Lower leg skin (tissue), 3 donors: ENCODE results near the gene PMF1.

Experiments
- POLR2A ChIP-seq, 2 donors: fragments of 450-650 bp; IDR thresholded peaks; one replicate each; pipeline ENCODE4 v1.6.1; 2016 to 2017; ENCODE audit warnings: antibody characterized with exemption in 2 of 2, mild to moderate bottlenecking in 1 of 2, moderate library complexity in 1 of 2
- TF ChIP-seq, protein P1 (sequence below), 3 donors: fragments of 450-650 bp; IDR thresholded peaks; one replicate each; pipeline ENCODE4 v1.5.1; 2016; ENCODE audit warnings: antibody characterized with exemption in 3 of 3, mild to moderate bottlenecking in 3 of 3, moderate library complexity in 2 of 3

DNA sequence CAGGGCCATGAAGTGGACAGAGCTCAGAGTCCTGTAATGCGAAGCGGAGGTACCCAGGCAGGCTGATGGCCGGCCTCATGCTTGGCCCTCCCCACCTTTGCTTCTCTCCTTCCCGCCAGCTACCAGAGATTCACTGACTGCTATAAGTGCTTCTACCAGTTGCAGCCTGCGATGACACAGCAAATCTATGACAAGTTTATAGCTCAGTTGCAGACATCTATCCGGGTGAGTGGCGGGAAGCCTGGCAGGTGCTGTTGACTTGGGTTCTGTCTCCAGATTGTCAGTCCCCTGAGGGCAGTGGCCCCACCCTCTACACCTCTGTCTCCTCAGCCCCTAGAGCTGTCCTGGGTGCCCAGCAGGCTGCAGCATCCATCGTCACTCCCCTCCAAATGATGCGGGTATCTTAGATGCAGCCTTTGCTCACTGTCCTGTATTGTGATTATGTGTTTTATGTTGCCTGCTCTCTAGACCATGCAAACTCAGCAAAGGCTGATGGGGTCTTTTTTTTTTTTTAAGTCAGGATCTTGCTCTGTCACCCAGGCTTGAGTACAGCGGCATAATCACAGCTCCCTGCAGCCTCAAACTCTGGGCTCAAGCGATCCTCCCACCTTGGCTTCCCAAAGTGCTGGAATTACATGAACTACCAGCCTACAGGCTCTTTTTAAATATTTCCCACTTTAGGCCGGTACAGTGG, 19.5 kb downstream of the PMF1 start:
- TF ChIP-seq, protein P1, sequence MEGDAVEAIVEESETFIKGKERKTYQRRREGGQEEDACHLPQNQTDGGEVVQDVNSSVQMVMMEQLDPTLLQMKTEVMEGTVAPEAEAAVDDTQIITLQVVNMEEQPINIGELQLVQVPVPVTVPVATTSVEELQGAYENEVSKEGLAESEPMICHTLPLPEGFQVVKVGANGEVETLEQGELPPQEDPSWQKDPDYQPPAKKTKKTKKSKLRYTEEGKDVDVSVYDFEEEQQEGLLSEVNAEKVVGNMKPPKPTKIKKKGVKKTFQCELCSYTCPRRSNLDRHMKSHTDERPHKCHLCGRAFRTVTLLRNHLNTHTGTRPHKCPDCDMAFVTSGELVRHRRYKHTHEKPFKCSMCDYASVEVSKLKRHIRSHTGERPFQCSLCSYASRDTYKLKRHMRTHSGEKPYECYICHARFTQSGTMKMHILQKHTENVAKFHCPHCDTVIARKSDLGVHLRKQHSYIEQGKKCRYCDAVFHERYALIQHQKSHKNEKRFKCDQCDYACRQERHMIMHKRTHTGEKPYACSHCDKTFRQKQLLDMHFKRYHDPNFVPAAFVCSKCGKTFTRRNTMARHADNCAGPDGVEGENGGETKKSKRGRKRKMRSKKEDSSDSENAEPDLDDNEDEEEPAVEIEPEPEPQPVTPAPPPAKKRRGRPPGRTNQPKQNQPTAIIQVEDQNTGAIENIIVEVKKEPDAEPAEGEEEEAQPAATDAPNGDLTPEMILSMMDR (IDR thresholded peaks at IDR 0.05), result no peak
- TF ChIP-seq POLR2A (IDR thresholded peaks at IDR 0.05), result no peak
